Measurements from ENCODE around the gene NCAPD3. TPM values are rescaled to one million over a fixed set of nuclear protein-coding genes. Genes with fewer than 3 reads are reported as not detected.

The NCAPD3 gene
- total and polyA plus RNA-seq, 2 of the 13 experiments (the other 11 are each of a cell fraction or from before 2014, with no cell fraction given) = 20.7 to 25.6 TPM

DNA sequence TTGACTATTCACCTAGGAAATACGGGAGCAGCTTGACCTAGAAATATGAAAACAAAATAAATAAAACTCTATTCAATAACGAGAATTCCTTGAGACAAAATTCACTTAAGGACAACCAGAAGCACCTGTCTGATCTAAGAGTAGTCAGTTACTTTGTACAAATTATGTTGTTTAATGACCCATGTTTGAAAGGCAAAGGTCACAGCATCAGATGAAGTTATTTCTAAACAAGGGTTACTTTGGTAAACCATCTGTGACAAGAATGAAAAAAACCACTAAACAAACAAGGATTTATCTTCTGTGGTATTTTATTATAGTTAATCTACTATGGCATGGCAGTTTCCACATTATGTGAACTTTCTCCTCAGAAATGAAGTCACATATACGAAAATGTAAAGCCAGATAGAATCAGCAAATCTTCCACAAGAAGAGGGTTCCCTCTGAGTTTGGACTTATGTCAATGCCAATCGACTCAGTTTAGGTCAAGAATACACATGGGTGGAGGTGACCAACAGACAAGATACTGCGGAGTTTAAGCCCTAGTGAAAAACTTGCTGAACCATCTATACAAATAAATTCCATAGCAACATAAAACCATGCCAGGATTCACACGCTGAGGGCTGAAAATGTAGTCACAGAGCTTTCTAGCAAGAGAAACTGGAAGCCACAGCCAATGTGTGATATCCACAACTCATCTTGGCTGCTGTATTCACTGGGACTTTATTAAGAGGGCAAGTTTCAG, 53.4 kb downstream of the NCAPD3 start (continued):
- TF ChIP-seq ZNF451 (CRISPR knock-in tag; IDR thresholded peaks at IDR 0.05) = no peak
- TF ChIP-seq DRAP1 (CRISPR knock-in tag; IDR thresholded peaks at IDR 0.05) = no peak
- TF ChIP-seq, protein P1, sequence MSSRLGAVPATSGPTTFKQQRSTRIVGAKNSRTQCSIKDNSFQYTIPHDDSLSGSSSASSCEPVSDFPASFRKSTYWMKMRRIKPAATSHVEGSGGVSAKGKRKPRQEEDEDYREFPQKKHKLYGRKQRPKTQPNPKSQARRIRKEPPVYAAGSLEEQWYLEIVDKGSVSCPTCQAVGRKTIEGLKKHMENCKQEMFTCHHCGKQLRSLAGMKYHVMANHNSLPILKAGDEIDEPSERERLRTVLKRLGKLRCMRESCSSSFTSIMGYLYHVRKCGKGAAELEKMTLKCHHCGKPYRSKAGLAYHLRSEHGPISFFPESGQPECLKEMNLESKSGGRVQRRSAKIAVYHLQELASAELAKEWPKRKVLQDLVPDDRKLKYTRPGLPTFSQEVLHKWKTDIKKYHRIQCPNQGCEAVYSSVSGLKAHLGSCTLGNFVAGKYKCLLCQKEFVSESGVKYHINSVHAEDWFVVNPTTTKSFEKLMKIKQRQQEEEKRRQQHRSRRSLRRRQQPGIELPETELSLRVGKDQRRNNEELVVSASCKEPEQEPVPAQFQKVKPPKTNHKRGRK (CRISPR knock-in tag; IDR thresholded peaks at IDR 0.05) = no peak

GRCh38 chr11:134164490-134165370, 59.0 kb downstream of the NCAPD3 start:
- Histone ChIP-seq H3K79me2 (ENCODE audit: insufficient read depth, low read length) (no peaks in the 10 kb centered on the region), H3K9me3 (ENCODE audit: low read length) (peaks cover 28% of the 10 kb centered on the region), H3K4me3 (replicated peaks in 1 of 3; ENCODE audit: insufficient read depth in 1 of 3, low read depth in 2 of 3, low read length in 3 of 3) (no peak overlapping the region), H3K27ac (ENCODE audit: extremely low read length, insufficient read depth, low read length) (no peak overlapping the region), H3K27me3 (ENCODE audit: control insufficient read depth in 1 of 2, insufficient read depth in 2 of 2, low read length in 2 of 2) (no peaks in the 10 kb centered on the region), H4K20me1 (ENCODE audit: insufficient read depth, low read length) (no peaks in the 10 kb centered on the region), H3K4me2 (ENCODE audit: low read depth, low read length) (no peak overlapping the region), H3K36me3 (replicated peaks in 1 of 2; ENCODE audit: control insufficient read depth in 1 of 2, insufficient read depth in 2 of 2, low read length in 2 of 2) (peaks cover 35 to 67% of the 10 kb centered on the region in 2 experiments), H2AFZ (ENCODE audit: low read length) (no peak overlapping the region), H3K4me1 (ENCODE audit: insufficient read depth, low read length) (no peaks in the 10 kb centered on the region), H3K9ac (ENCODE audit: insufficient read depth, low read depth, low read length) (no peak overlapping the region)
- 98% methylated on average over 11 of the region's 11 CpGs for WGBS (ENCODE audit: low lambda C conversion rate)
- no peak for ATAC-seq
- in situ Hi-C loops (cut with HindIII; ENCODE audit: extremely low pct_ligation_motif_present, low pct_unique_long_range_greater_than_20kb) (no loop called here), intact Hi-C loops (cut with micrococcal nuclease; ENCODE audit: unreplicated experiment) (no loop called here)
- ChIA-PET CTCF (ENCODE audit: low intra/inter-chr PET ratio, low total read pairs) (no interaction called here), POLR2A (no interaction called here)
- peak; percentile 6 for DNase-seq (ENCODE audit: low spot score)
- no peak for FAIRE-seq
- BruUV-seq (replicated peaks) = no TSS peak
- no peak for TF ChIP-seq SRSF9 (IDR thresholded peaks at IDR 0.05; ENCODE audit: borderline replicate concordance, insufficient read depth, low read depth, low read length, poor library complexity, severe bottlenecking)
- no peak for TF ChIP-seq RFX5 (IDR thresholded peaks at IDR 0.05; ENCODE audit: low read depth, low read length)
- no peak for TF ChIP-seq PCBP2 (optimal IDR thresholded peaks at IDR 0.05; ENCODE audit: low read depth, low read length, poor library complexity, severe bottlenecking)
- TF ChIP-seq ZBTB46 (CRISPR knock-in tag; IDR thresholded peaks at IDR 0.05; ENCODE audit: borderline replicate concordance) = no peak
- TF ChIP-seq, protein P2, sequence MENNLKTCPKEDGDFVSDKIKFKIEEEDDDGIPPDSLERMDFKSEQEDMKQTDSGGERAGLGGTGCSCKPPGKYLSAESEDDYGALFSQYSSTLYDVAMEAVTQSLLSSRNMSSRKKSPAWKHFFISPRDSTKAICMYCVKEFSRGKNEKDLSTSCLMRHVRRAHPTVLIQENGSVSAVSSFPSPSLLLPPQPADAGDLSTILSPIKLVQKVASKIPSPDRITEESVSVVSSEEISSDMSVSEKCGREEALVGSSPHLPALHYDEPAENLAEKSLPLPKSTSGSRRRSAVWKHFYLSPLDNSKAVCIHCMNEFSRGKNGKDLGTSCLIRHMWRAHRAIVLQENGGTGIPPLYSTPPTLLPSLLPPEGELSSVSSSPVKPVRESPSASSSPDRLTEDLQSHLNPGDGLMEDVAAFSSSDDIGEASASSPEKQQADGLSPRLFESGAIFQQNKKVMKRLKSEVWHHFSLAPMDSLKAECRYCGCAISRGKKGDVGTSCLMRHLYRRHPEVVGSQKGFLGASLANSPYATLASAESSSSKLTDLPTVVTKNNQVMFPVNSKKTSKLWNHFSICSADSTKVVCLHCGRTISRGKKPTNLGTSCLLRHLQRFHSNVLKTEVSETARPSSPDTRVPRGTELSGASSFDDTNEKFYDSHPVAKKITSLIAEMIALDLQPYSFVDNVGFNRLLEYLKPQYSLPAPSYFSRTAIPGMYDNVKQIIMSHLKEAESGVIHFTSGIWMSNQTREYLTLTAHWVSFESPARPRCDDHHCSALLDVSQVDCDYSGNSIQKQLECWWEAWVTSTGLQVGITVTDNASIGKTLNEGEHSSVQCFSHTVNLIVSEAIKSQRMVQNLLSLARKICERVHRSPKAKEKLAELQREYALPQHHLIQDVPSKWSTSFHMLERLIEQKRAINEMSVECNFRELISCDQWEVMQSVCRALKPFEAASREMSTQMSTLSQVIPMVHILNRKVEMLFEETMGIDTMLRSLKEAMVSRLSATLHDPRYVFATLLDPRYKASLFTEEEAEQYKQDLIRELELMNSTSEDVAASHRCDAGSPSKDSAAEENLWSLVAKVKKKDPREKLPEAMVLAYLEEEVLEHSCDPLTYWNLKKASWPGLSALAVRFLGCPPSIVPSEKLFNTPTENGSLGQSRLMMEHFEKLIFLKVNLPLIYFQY (CRISPR knock-in tag; IDR thresholded peaks at IDR 0.05; ENCODE audit: borderline replicate concordance) = no peak
